Measurements from ENCODE around the gene CCDC112.

- no peak for TF ChIP-seq EZH2 (optimal IDR thresholded peaks at IDR 0.05; ENCODE audit: low read depth, low read length)
- no peak for TF ChIP-seq CTCF (IDR thresholded peaks at IDR 0.05; ENCODE audit: low read length)
- no peak for TF ChIP-seq EZH2phosphoT487 (IDR thresholded peaks at IDR 0.05; ENCODE audit: low read length)
These were observed 38.5 kb downstream of the CCDC112 start for GRCh38 chr5:115257981-115258380.

Measured in MM.1S (cell line).